Type B pancreatic cell (in vitro differentiated cells): ENCODE results near the gene PPIL6. TPM values are rescaled to one million over a fixed set of nuclear protein-coding genes. Genes with fewer than 3 reads are reported as not detected.
A peak's percentile ranks its signal among the peaks of the same experiment; 100 is the strongest.

Experiments
- DNase-seq: peaks from one replicate; pipeline ENCODE4 v3.0.0; 2021; ENCODE audit warnings: mixed read lengths; ENCODE audit not compliant: unreplicated experiment; ENCODE audit errors: extremely low spot score
- H3K27ac Mint-ChIP-seq: 2 replicates; pipeline ENCODE4 v1.8.0; 2021; ENCODE audit warnings: mild to moderate bottlenecking, mixed read lengths
- H3K27me3 Mint-ChIP-seq: 2 replicates; pipeline ENCODE4 v1.8.0; 2021; ENCODE audit warnings: mixed read lengths
- H3K36me3 Mint-ChIP-seq: 2 replicates; pipeline ENCODE4 v1.8.0; 2021; ENCODE audit warnings: mixed read lengths
- H3K4me1 Mint-ChIP-seq: one replicate; pipeline ENCODE4 v1.8.0; 2021; ENCODE audit warnings: mixed read lengths; ENCODE audit not compliant: unreplicated experiment
- H3K4me3 Mint-ChIP-seq: 2 replicates; pipeline ENCODE4 v1.8.0; 2021; ENCODE audit warnings: mild to moderate bottlenecking, mixed read lengths
- H3K9me3 Mint-ChIP-seq: 2 replicates; pipeline ENCODE4 v1.8.0; 2021; ENCODE audit warnings: mixed read lengths
- total RNA-seq: library from RNA; stranded (reverse); gene quantifications from 2 replicates; pipeline ENCODE4 v1.2.1, GENCODE V29; 2021; ENCODE audit warnings: low replicate concordance
- TF ChIP-seq, protein P1 (sequence below): fragments of 200-600 bp; sonication (generic); conservative IDR thresholded peaks from 2 replicates; pipeline ENCODE4 v1.5.0; 2021; ENCODE audit warnings: antibody characterized with exemption, mild to moderate bottlenecking

Gene PPIL6
- total RNA-seq, 1 donor from 2014 or later = 6.1 TPM

DNA sequence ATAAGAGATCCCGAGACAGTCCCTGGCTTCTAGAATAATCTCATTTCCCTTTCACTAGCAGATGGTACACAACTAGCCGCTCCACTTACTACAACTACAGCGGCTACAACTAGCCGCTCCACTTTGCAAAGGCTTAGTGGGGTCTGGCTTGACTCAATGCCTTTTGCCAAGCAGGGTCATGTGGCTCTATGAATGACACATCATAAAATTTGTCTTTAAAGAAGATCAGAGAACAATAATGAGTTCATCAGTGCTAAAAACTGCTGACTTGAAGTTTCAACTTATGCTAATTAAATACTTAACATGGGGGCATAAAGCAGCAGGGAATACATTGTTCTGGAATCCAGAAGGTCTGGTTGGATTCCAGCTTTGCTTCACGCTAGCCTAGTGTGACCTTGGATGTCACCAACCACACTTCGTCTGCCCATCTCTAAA lies 17.2 kb upstream of the PPIL6 start:
- TF ChIP-seq, protein P1, sequence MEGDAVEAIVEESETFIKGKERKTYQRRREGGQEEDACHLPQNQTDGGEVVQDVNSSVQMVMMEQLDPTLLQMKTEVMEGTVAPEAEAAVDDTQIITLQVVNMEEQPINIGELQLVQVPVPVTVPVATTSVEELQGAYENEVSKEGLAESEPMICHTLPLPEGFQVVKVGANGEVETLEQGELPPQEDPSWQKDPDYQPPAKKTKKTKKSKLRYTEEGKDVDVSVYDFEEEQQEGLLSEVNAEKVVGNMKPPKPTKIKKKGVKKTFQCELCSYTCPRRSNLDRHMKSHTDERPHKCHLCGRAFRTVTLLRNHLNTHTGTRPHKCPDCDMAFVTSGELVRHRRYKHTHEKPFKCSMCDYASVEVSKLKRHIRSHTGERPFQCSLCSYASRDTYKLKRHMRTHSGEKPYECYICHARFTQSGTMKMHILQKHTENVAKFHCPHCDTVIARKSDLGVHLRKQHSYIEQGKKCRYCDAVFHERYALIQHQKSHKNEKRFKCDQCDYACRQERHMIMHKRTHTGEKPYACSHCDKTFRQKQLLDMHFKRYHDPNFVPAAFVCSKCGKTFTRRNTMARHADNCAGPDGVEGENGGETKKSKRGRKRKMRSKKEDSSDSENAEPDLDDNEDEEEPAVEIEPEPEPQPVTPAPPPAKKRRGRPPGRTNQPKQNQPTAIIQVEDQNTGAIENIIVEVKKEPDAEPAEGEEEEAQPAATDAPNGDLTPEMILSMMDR = no peak
- Mint-ChIP-seq H3K27ac (peak overlapping the region; percentile 59), H3K27me3 (no peaks in the 10 kb centered on the region), H3K4me3 (peak overlapping the region; percentile 83), H3K4me1 (peaks cover 21% of the 10 kb centered on the region), H3K36me3 (peaks cover 10% of the 10 kb centered on the region), H3K9me3 (peaks cover 5% of the 10 kb centered on the region)
- no peak for DNase-seq

DNA sequence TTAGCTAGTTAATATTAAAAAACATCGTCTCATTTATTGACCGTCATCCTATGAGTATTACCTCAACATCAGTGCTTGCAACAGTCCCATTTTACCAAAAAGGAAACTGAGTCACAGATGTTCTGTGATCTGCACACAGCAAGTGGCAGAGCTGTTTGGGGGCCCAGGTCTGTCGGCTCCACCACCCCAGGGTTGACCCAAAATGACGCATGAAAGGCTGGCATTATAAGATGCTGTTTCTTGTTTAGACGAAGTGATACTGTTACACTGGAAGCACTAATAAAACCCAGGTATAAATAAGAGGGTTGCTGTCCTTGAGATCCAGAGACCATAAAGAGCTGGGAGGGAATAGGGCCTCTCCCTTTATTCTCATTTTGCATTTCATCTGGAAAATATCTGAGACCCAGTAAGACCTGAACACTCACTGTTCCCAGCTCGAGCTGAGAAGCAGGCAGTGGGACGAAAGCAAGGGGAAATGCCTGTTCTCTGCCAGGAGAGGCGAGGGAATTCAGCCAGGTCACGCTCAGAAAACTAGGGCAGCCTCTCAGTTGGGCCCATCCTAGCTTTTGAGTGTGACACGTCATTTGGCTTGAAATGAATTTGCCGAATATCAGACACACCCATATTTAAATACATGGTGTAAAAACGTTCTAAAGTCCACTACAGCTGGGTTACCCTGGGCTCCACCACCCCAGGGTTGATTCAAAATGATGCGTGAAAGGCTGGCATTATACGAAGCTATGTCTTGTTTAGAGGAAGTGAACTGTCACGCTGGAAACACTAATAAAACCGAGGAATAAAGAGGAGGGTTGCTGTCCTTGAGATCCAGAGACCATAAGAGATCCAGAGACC lies 16.5 kb upstream of the PPIL6 start:
- peak overlapping the region; percentile 59 for H3K27ac Mint-ChIP-seq
- peaks cover 6% of the 10 kb centered on the region for H3K36me3 Mint-ChIP-seq

DNA sequence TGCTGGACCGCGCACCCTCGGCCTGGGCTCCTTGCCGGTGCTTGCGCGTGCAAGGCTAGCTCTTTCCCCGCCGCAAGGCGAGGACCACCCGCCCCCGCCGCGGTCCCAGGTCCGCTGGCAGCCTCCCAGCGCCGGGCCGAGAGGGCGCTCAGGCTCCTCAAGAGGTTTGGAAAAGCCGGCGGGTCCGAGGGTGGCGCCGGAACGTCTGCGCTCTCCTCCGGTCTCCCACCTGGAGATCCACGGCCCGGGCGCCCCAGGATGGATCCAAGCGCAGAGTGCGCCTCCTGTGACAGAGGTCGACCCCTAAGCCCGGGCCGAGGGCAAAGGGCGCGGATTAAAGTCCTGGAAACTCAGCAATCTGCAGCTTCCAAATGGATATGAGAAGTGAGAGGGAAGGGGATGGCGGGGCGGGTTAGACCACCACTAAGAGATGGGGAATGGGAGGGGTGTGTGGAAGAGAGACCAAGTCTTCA lies 15.7 kb upstream of the PPIL6 start:
- no peaks in the 10 kb centered on the region for H3K9me3 Mint-ChIP-seq

More for the DNA sequence above, 16.5 kb upstream of the PPIL6 start:
- TF ChIP-seq, protein P1 = no peak
- Mint-ChIP-seq H3K9me3 (peaks cover 2% of the 10 kb centered on the region), H3K4me3 (peak overlapping the region; percentile 83), H3K27me3 (no peaks in the 10 kb centered on the region), H3K4me1 (peaks cover 23% of the 10 kb centered on the region)
- no peak for DNase-seq

DNA sequence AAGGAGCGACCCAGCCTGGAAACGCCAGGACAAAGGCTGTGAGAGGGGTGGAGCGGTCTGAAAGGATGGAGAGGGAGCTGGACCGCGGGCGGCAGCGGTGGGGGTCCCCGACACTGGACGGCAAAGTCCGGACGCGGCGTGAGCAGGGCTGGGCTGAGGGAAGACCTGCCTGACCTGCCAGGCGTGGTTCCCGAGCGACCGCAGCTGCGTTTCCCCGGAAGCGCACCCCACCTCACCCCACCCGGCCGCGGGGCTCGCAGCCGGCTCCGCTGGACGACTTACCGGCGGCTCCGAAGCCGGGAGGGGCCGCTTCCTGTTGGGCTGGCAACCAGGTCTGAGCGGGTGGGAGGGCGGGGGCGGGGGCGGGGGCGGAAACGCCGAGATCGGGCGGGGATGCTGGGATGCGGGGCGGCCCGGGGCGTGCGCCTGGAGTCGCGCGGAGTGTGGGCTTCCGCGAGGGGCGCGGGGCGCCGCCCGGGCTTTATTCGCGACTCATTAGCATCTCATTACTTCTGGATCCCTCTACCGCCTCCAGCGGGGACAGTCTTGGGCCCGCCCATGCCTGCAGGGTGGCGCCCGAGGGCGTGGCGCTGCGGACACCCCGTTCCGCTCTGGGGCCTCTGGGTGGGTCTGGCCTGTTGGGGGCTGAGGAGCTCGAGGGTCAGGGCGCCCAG lies 15.1 kb upstream of the PPIL6 start, which contains the start of gene MICAL1:
Gene MICAL1 (minus strand): TSS at position 336 of the 674 bp plus-strand sequence. CDS start 1,576 bp downstream, outside the sequence.
- Mint-ChIP-seq H3K9me3 (no peaks in the 10 kb centered on the region), H3K36me3 (peaks cover 3% of the 10 kb centered on the region), H3K27me3 (no peaks in the 10 kb centered on the region), H3K4me3 (peak within 1 kb of the TSS; percentile 96), H3K27ac (peak within 1 kb of the TSS; percentile 56), H3K4me1 (peaks cover 23% of the 10 kb centered on the region)
- no peak for DNase-seq
- TF ChIP-seq, protein P1 = peak; percentile 62

More for the DNA sequence above, 15.7 kb upstream of the PPIL6 start:
- no peak for DNase-seq
- peak overlapping the region; percentile 56 for H3K27ac Mint-ChIP-seq
- H3K27me3 Mint-ChIP-seq = no peaks in the 10 kb centered on the region
- H3K36me3 Mint-ChIP-seq = peaks cover 3% of the 10 kb centered on the region
- H3K4me1 Mint-ChIP-seq = peaks cover 23% of the 10 kb centered on the region
- peak overlapping the region; percentile 83 for H3K4me3 Mint-ChIP-seq
- TF ChIP-seq, protein P1 = peak; percentile 13

DNA sequence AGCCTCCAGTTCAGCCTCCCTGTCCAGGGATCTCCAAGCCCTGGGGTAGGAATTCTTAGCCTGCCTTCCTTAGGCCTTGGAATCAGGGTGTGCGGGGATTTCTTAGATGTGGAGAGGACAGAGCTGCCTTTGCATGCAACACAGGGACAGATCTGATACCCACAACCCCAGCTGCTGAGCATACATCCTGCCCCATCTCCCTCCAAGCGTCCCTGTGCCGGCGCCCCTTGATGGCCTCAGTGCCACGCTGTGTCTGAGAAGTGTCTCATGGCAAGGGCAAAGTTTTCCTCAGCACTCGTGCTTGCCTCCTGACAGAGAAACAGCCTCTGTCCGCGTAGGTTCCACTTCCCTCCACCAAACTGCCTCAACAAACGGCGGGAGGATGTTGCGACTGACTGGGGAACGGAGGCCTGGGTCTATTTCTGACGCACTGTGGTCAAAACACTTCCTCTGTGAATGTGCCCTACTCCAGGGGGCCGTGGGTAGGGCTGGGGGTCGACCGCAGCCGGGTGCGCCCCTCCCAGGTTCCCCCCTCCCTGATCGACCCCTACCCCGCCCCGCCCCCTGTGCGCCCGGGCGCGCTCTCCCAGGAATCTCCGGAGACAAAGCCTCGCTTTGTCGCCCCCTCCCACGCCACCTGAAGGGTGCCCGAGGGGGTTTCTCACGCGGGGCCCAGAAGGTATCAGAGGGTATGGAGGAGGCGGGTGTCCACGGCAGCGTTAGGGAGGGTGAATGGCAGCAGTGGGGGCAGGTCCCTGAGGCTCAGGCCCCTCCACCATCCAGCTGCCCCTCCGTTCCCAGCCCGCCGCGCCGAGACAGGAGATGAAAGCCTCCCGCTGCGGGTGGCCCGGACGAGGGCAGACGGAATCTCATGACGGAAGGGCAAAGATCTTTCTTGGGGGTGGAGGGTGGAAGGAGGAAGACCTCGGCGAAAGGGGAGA lies 14.3 kb upstream of the PPIL6 start:
- no peaks in the 10 kb centered on the region for H3K9me3 Mint-ChIP-seq
- peaks cover 3% of the 10 kb centered on the region for H3K36me3 Mint-ChIP-seq
- H3K4me1 Mint-ChIP-seq = peaks cover 23% of the 10 kb centered on the region
- peak overlapping the region; percentile 96 for H3K4me3 Mint-ChIP-seq
- no peak for DNase-seq
- H3K27me3 Mint-ChIP-seq = no peaks in the 10 kb centered on the region
- H3K27ac Mint-ChIP-seq = peak overlapping the region; percentile 41
- TF ChIP-seq, protein P1 = peak; percentile 13
